ENCODE measurements around the gene OBP2A.
A peak's percentile ranks its signal among the peaks of the same experiment; 100 is the strongest.

Gene OBP2A

GRCh38 chr9:135579356-135579755, 33.4 kb downstream of the OBP2A start:
- no peak for DNase-seq (ENCODE audit: low spot score)

- no peak for DNase-seq (ENCODE audit: low spot score)
Observed at GRCh38 chr9:135579889-135580660, 34.1 kb downstream of the OBP2A start.

GRCh38 chr9:135580664-135581380, 34.9 kb downstream of the OBP2A start:
- no peak for DNase-seq (ENCODE audit: low spot score)

- no peak for DNase-seq (ENCODE audit: low spot score)
Observed at GRCh38 chr9:135581636-135582426, 35.9 kb downstream of the OBP2A start.

- DNase-seq (ENCODE audit: low spot score), result no peak
Observed at GRCh38 chr9:135582541-135582940, 36.6 kb downstream of the OBP2A start.

GRCh38 chr9:135582966-135583687, 37.2 kb downstream of the OBP2A start:
- no peak for DNase-seq (ENCODE audit: low spot score)

- DNase-seq (ENCODE audit: low spot score), result no peak
Observed at GRCh38 chr9:135583688-135584011, 37.7 kb downstream of the OBP2A start.

GRCh38 chr9:135584371-135584770, 38.4 kb downstream of the OBP2A start:
- DNase-seq (ENCODE audit: low spot score), result peak; percentile 8

GRCh38 chr9:135584934-135585333, 39.0 kb downstream of the OBP2A start:
- DNase-seq (ENCODE audit: low spot score), result peak; percentile 4

- DNase-seq (ENCODE audit: low spot score), result no peak
Observed at GRCh38 chr9:135586601-135587109, 40.7 kb downstream of the OBP2A start.

- no peak for DNase-seq (ENCODE audit: low spot score)
Observed at GRCh38 chr9:135587658-135588057, 41.7 kb downstream of the OBP2A start.

- no peak for DNase-seq (ENCODE audit: low spot score)
Observed at GRCh38 chr9:135588371-135588770, 42.4 kb downstream of the OBP2A start.

- no peak for DNase-seq (ENCODE audit: low spot score)
Observed at GRCh38 chr9:135588886-135589595, 43.1 kb downstream of the OBP2A start.

GRCh38 chr9:135589596-135590485, 43.9 kb downstream of the OBP2A start:
- DNase-seq (ENCODE audit: low spot score), result no peak

GRCh38 chr9:135590486-135591079, 44.7 kb downstream of the OBP2A start:
- DNase-seq (ENCODE audit: low spot score), result no peak

GRCh38 chr9:135591506-135592330, 45.8 kb downstream of the OBP2A start:
- no peak for DNase-seq (ENCODE audit: low spot score)

GRCh38 chr9:135592331-135592590, 46.3 kb downstream of the OBP2A start:
- no peak for DNase-seq (ENCODE audit: low spot score)

- no peak for DNase-seq (ENCODE audit: low spot score)
Observed at GRCh38 chr9:135592625-135593024, 46.7 kb downstream of the OBP2A start.

- DNase-seq (ENCODE audit: low spot score), result no peak
Observed at GRCh38 chr9:135596211-135596610, 50.3 kb downstream of the OBP2A start.

Measured in iPS-NIHi11 (cell line).